HepG2 (cell line): ENCODE measurements around the gene DCAF7. TPM values are rescaled to one million over a fixed set of nuclear protein-coding genes. Genes with fewer than 3 reads are reported as not detected.

Source experiments
- ATF7-NPFF ChIP-seq: sonication (generic); formaldehyde crosslinking; IDR thresholded peaks from 2 replicates; pipeline ENCODE4 v1.8.1; 2023; ENCODE audit warnings: mild to moderate bottlenecking, low read depth, missing genetic modification reagents, moderate library complexity
- CCDC6 ChIP-seq: sonication (generic); formaldehyde crosslinking; IDR thresholded peaks from 2 replicates; pipeline ENCODE4 v1.8.1; 2022; ENCODE audit warnings: mild to moderate bottlenecking, missing genetic modification reagents, moderate library complexity
- HOXD1 ChIP-seq: sonication (generic); formaldehyde crosslinking; IDR thresholded peaks from 2 replicates; pipeline ENCODE4 v1.5.0; 2020; ENCODE audit warnings: missing genetic modification reagents
- KLF11 ChIP-seq: IDR thresholded peaks from 2 replicates; pipeline ENCODE4 v1.6.1; 2016; ENCODE audit warnings: missing compliant biosample characterization
- KMT2B ChIP-seq: IDR thresholded peaks from 2 replicates; pipeline ENCODE4 v1.6.1; 2016; ENCODE audit warnings: missing genetic modification reagents, missing compliant biosample characterization
- RFXAP ChIP-seq: sonication (generic); formaldehyde crosslinking; IDR thresholded peaks from 2 replicates; pipeline ENCODE4 v1.4.0; 2020; ENCODE audit warnings: missing genetic modification reagents, borderline replicate concordance
- RNF2 ChIP-seq: fragments of 450-650 bp; conservative IDR thresholded peaks from 2 replicates; pipeline ENCODE4 v1.6.1; 2016; ENCODE audit warnings: low read depth
- SALL1 ChIP-seq: sonication (generic); formaldehyde crosslinking; IDR thresholded peaks from 2 replicates; pipeline ENCODE4 v1.8.0; 2022; ENCODE audit warnings: mild to moderate bottlenecking, missing genetic modification reagents
- SIN3A ChIP-seq: IDR thresholded peaks from 2 replicates; pipeline ENCODE4 v1.6.1; 2011; ENCODE audit warnings: low read depth, mild to moderate bottlenecking, control low read depth, low read length, borderline replicate concordance
- SP1 ChIP-seq, 2 experiments: fragments of 450-650 bp in 1 of 2; sonication (generic) in 1 of 2; formaldehyde crosslinking in 1 of 2; IDR thresholded peaks; 2 replicates each; pipeline versions ENCODE4 v1.4.0 to v1.6.1; 2016 to 2020; ENCODE audit warnings: missing genetic modification reagents in 1 of 2
- THAP11 ChIP-seq: IDR thresholded peaks from 2 replicates; pipeline ENCODE4 v1.6.1; 2016; ENCODE audit warnings: missing biosample characterization, missing genetic modification reagents
- ZFP62 ChIP-seq: sonication (generic); formaldehyde crosslinking; IDR thresholded peaks from 2 replicates; pipeline ENCODE4 v1.4.0; 2020; ENCODE audit warnings: missing genetic modification reagents
- ZNF224 ChIP-seq: sonication (generic); formaldehyde crosslinking; IDR thresholded peaks from 2 replicates; pipeline ENCODE4 v1.5.0; 2020; ENCODE audit warnings: mild to moderate bottlenecking, missing genetic modification reagents
- ZNF256 ChIP-seq: sonication (generic); formaldehyde crosslinking; conservative IDR thresholded peaks from 2 replicates; pipeline ENCODE4 v1.4.0; 2020; ENCODE audit warnings: missing genetic modification reagents
- ZNF292 ChIP-seq: sonication (generic); formaldehyde crosslinking; IDR thresholded peaks from 2 replicates; pipeline ENCODE4 v1.8.1; 2022; ENCODE audit warnings: mild to moderate bottlenecking, low read depth, missing genetic modification reagents, borderline replicate concordance
- ZNF687 ChIP-seq: sonication (generic); formaldehyde crosslinking; IDR thresholded peaks from 2 replicates; pipeline ENCODE4 v1.5.1; 2020; ENCODE audit warnings: mild to moderate bottlenecking, missing genetic modification reagents, moderate library complexity
- ZNF704 ChIP-seq: sonication (generic); formaldehyde crosslinking; IDR thresholded peaks from 2 replicates; pipeline ENCODE4 v1.8.1; 2023; ENCODE audit warnings: mild to moderate bottlenecking, inconsistent platforms, moderate library complexity, missing genetic modification reagents, borderline replicate concordance
- ZNF737 ChIP-seq: sonication (generic); formaldehyde crosslinking; IDR thresholded peaks from 2 replicates; pipeline ENCODE4 v1.5.0; 2020; ENCODE audit warnings: missing genetic modification reagents, mild to moderate bottlenecking, borderline replicate concordance
- ZNF749 ChIP-seq: sonication (generic); formaldehyde crosslinking; IDR thresholded peaks from 2 replicates; pipeline ENCODE4 v1.8.0; 2022; ENCODE audit warnings: mild to moderate bottlenecking, missing genetic modification reagents, moderate library complexity, borderline replicate concordance
- ZNF766 ChIP-seq: sonication (generic); formaldehyde crosslinking; IDR thresholded peaks from 2 replicates; pipeline ENCODE4 v1.5.0; 2020; ENCODE audit warnings: missing genetic modification reagents, borderline replicate concordance
- ZSCAN12 ChIP-seq: sonication (generic); formaldehyde crosslinking; IDR thresholded peaks from 2 replicates; pipeline ENCODE4 v1.9.0; 2021; ENCODE audit warnings: mild to moderate bottlenecking, missing genetic modification reagents
- ZSCAN5A ChIP-seq: sonication (generic); formaldehyde crosslinking; IDR thresholded peaks from 2 replicates; pipeline ENCODE4 v1.8.0; 2022; ENCODE audit warnings: mild to moderate bottlenecking, missing genetic modification reagents, borderline replicate concordance
- polyA plus RNA-seq, 8 experiments: library from polyadenylated mRNA; depleted of rRNA in 3 of 8; stranded (reverse) in 7 of 8; unstranded in 1 of 8; fragments of >200 nt; fragmentation: Illumina TruSeq in 4 of 8; extraction: Trizol in 4 of 8; gene quantifications; 2 replicates each; pipeline versions ENCODE4 v1.2.1 to v1.2.3, GENCODE V29; 2011 to 2016; ENCODE audit warnings: low read depth in 4 of 8, missing spikeins in 1 of 8, mixed read lengths in 1 of 8; ENCODE audit not compliant: insufficient read depth in 1 of 8
- total RNA-seq, 5 experiments: library from RNA; depleted of rRNA; stranded (reverse); fragments of >200 nt; fragmentation: Illumina TruSeq; extraction: Trizol; gene quantifications; 2 replicates each; pipeline ENCODE4 v1.2.3, GENCODE V29; 2016; ENCODE audit warnings: low read depth in 1 of 5

Gene DCAF7
- total and polyA plus RNA-seq, 2 of the 13 experiments (the other 11 are each of a cell fraction or from before 2014, with no cell fraction given), result 55.2 to 73.4 TPM

- TF ChIP-seq HOXD1 (CRISPR knock-in tag) (no peak), ZFP62 (CRISPR knock-in tag) (no peak), THAP11 (CRISPR knock-in tag) (peak; percentile 14; the same call in 1 of the 2 replicates), ZNF766 (CRISPR knock-in tag) (0 out of 2 replicates have a peak, but pooled peaks have one; percentile 2), SALL1 (CRISPR knock-in tag) (peak; percentile 38; the same call in 1 of the 2 replicates), KLF11 (CRISPR knock-in tag) (no peak), KMT2B (CRISPR knock-in tag) (peak; percentile 67; the same call in 1 of the 2 replicates), ZNF224 (CRISPR knock-in tag) (no peak), CCDC6 (CRISPR knock-in tag) (no peak), ZNF292 (CRISPR knock-in tag) (0 out of 2 replicates have a peak, but pooled peaks have one; percentile 37), ZNF687 (CRISPR knock-in tag) (peak; percentile 63), RNF2 (0 out of 2 replicates have a peak, but pooled peaks have one; percentile 31), ZNF737 (CRISPR knock-in tag) (no peak), ZNF704 (CRISPR knock-in tag) (0 out of 2 replicates have a peak, but pooled peaks have one; percentile 42), ZNF749 (CRISPR knock-in tag) (no peak), ATF7-NPFF (CRISPR knock-in tag) (no peak; the same call in 1 of the 2 replicates), RFXAP (CRISPR knock-in tag) (0 out of 2 replicates have a peak, but pooled peaks have one; percentile 30), ZSCAN12 (CRISPR knock-in tag) (peak; percentile 76; the same call in 1 of the 2 replicates), ZSCAN5A (CRISPR knock-in tag) (no peak), SP1 (IDR thresholded peaks at IDR 0.05) (no peak), SP1 (CRISPR knock-in tag; IDR thresholded peaks at IDR 0.05) (no peak; the same call in 1 of the 2 replicates), SIN3A (peak; percentile 8; the same call in 1 of the 2 replicates), ZNF256 (CRISPR knock-in tag) (no peak)
Observed at GRCh38 chr17:63622574-63623390, 72.5 kb downstream of the DCAF7 start (continued).
